ENCODE data around the gene OR6V1. TPM values are rescaled to one million over a fixed set of nuclear protein-coding genes. Genes with fewer than 3 reads are reported as not detected.
A peak's percentile ranks its signal among the peaks of the same experiment; 100 is the strongest.

OR6V1 gene
- not detected for polyA plus RNA-seq

DNA sequence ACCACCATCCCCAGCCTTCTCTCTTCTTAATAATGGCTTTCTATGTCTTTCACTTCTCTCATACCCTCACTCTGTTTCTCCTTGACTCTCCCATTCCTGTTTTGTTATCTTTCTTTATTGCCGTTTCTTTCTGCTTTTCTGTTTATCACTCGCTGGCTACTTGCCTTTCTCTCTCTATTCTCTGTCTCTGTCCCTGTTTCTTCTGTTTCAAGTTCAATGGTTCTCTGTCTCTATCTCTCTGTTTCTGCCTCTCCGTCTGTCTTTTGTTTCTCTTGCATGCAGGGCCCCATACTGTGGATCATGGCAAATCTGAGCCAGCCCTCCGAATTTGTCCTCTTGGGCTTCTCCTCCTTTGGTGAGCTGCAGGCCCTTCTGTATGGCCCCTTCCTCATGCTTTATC is at the start of gene OR6V1:
OR6V1 (plus strand) TSS at position 301 of the 400 bp plus-strand sequence; CDS start at position 301, 0 bp downstream.
- no peaks in the 10 kb centered on the region for H3K4me1 Mint-ChIP-seq
- no peaks in the 10 kb centered on the region for H3K36me3 Mint-ChIP-seq
- no peak within 1 kb of the TSS for H3K4me3 Mint-ChIP-seq
- no peak within 1 kb of the TSS for H3K27ac Mint-ChIP-seq
- DNase-seq = no peak
- H3K9me3 Mint-ChIP-seq = no peaks in the 10 kb centered on the region
- H3K27me3 Mint-ChIP-seq (ENCODE audit: low read depth in 3 of 3) = peaks cover 3 to 9% (median 4%) of the 10 kb centered on the region in 3 donors

GRCh38 chr7:143002898-143003297 is 49.2 kb upstream of the OR6V1 start:
- Mint-ChIP-seq H3K9me3 (no peaks in the 10 kb centered on the region), H3K27me3 (ENCODE audit: low read depth in 3 of 3) (peaks cover 4 to 5% (median 4%) of the 10 kb centered on the region in 3 donors), H3K4me3 (peak overlapping the region; percentile 79 to 93 (median 85)), H3K27ac (no peak overlapping the region), H3K4me1 (peaks cover 6 to 10% of the 10 kb centered on the region in 2 donors), H3K36me3 (no peaks in the 10 kb centered on the region)
- no peak for DNase-seq

DNA sequence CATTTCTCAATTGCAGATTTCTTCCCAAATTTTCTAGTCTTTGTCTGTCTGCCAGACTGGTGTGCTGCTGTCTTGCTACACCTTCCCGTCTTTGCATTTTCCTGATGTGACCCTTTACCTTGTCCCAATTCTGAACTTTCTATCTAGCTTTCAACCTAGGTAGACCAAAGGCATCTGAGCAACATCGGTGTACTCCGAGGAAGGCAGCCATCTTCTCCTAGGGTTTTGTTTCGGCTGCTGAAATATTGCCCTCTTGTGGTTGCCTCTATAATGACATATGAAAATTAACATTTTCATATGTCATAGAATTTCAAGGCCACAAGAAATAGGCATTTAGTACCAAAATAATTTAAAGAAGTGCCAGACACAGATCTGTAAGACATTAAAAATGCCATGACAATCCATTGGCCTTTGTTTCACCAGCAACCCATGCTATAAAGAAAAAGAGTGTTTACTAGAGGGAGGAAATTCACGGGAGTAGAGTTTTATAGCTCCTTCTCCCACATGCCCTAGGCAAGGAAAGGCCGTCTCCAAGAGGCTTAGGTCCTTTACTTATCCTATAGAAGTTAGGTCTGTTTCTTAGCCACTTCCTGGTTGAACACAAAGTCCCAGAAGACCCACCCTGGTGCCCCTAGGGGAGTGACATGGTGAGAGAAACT is 48.6 kb upstream of the OR6V1 start:
- Mint-ChIP-seq H3K9me3 (no peaks in the 10 kb centered on the region), H3K4me1 (peaks cover 6 to 13% of the 10 kb centered on the region in 2 donors), H3K36me3 (no peaks in the 10 kb centered on the region), H3K27ac (peak overlapping the region in 1 of 6 donors; percentile 42), H3K4me3 (peak overlapping the region; percentile 79 to 93 (median 85)), H3K27me3 (ENCODE audit: low read depth in 3 of 3) (peaks cover 4 to 6% (median 4%) of the 10 kb centered on the region in 3 donors)
- DNase-seq = peak; percentile 39 to 62 (median 50)

DNA sequence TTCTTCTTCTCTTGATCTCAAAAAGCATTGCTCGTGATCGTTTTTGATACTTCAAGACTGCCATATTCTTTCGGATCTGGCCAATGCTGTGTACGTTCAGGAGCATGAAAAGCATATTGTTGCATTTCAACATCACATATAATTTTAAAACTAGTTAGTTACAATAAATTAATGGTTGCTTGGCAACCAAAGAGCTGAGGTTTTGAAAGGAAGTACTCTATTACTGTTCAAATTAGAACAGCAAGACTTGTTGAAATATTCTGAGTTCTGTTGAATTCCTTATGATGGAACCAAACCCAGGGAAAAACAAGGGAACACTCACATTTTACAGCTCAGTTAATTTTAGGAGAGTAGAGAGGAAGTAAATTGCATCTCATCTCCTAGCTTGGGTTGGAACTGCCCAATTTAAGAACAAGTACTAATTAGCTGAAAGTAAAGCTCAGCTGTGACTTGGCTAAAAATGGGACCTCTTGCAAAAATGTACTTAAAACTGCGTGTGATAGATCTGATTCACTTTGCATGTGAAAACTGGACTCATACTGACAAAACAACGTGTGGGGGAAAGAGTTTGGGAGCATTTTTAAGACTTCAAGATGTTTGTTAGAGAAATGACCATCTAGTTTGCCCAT is 46.4 kb upstream of the OR6V1 start:
- Mint-ChIP-seq H3K36me3 (no peaks in the 10 kb centered on the region), H3K4me1 (peaks cover 6 to 13% of the 10 kb centered on the region in 2 donors), H3K4me3 (no peak overlapping the region), H3K27ac (no peak overlapping the region), H3K27me3 (ENCODE audit: low read depth in 3 of 3) (peaks cover 4 to 6% (median 4%) of the 10 kb centered on the region in 3 donors), H3K9me3 (no peaks in the 10 kb centered on the region)
- DNase-seq = no peak

- Mint-ChIP-seq H3K27ac (no peak overlapping the region), H3K27me3 (ENCODE audit: low read depth in 3 of 3) (peaks cover 2 to 5% (median 4%) of the 10 kb centered on the region in 3 donors), H3K4me3 (no peak overlapping the region), H3K36me3 (no peaks in the 10 kb centered on the region), H3K4me1 (peaks cover 2 to 9% of the 10 kb centered on the region in 2 donors), H3K9me3 (no peaks in the 10 kb centered on the region)
- peak; percentile 66 to 75 (median 69) for DNase-seq
Measured at GRCh38 chr7:143008007-143008901, 43.9 kb upstream of the OR6V1 start.

GRCh38 chr7:143012001-143012400 is 40.1 kb upstream of the OR6V1 start:
- no peaks in the 10 kb centered on the region for H3K36me3 Mint-ChIP-seq
- no peak overlapping the region for H3K4me3 Mint-ChIP-seq
- peaks cover 0 to 5% of the 10 kb centered on the region in 2 donors for H3K4me1 Mint-ChIP-seq
- peaks cover 2 to 7% (median 4%) of the 10 kb centered on the region in 3 donors for H3K27me3 Mint-ChIP-seq (ENCODE audit: low read depth in 3 of 3)
- no peaks in the 10 kb centered on the region for H3K9me3 Mint-ChIP-seq
- DNase-seq = no peak
- no peak overlapping the region for H3K27ac Mint-ChIP-seq

- no peaks in the 10 kb centered on the region for H3K9me3 Mint-ChIP-seq
- H3K4me1 Mint-ChIP-seq = peaks cover 0 to 5% of the 10 kb centered on the region in 2 donors
- no peak for DNase-seq
- peaks cover 2 to 7% (median 4%) of the 10 kb centered on the region in 3 donors for H3K27me3 Mint-ChIP-seq (ENCODE audit: low read depth in 3 of 3)
- no peak overlapping the region for H3K4me3 Mint-ChIP-seq
- no peaks in the 10 kb centered on the region for H3K36me3 Mint-ChIP-seq
- H3K27ac Mint-ChIP-seq = no peak overlapping the region
Measured at GRCh38 chr7:143012409-143012808, 39.7 kb upstream of the OR6V1 start.

DNA sequence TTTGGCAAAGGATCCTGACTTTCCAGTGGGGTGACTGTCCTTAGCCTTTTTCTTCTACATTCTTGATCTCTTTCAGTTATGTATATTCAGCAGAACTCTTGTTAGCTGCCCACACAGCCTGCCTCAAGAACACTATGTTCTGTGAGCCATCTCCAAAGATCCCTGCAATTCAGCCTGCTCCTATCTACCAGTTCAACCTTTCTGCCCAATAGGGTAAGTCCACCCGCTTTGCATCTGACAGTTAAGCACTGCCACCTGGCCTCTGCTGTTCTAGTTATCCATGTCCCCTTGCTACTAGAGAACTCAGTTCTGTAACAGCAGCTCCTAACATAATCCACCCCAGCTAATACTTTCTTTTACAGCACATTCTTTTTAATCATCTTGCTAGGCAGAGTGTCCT is 38.7 kb upstream of the OR6V1 start:
- Mint-ChIP-seq H3K9me3 (no peaks in the 10 kb centered on the region), H3K27me3 (ENCODE audit: low read depth in 3 of 3) (peaks cover 0 to 5% (median 2%) of the 10 kb centered on the region in 3 donors), H3K27ac (no peak overlapping the region), H3K4me3 (no peak overlapping the region), H3K36me3 (no peaks in the 10 kb centered on the region), H3K4me1 (no peaks in the 10 kb centered on the region)
- DNase-seq = no peak

GRCh38 chr7:143013893-143014292 is 38.2 kb upstream of the OR6V1 start:
- no peak overlapping the region for H3K27ac Mint-ChIP-seq
- H3K4me3 Mint-ChIP-seq = no peak overlapping the region
- no peaks in the 10 kb centered on the region for H3K9me3 Mint-ChIP-seq
- H3K27me3 Mint-ChIP-seq (ENCODE audit: low read depth in 3 of 3) = peaks cover 0 to 5% (median 2%) of the 10 kb centered on the region in 3 donors
- no peaks in the 10 kb centered on the region for H3K36me3 Mint-ChIP-seq
- H3K4me1 Mint-ChIP-seq = no peaks in the 10 kb centered on the region
- DNase-seq = no peak

GRCh38 chr7:143015084-143015483 is 37.1 kb upstream of the OR6V1 start:
- peaks cover 0 to 10% (median 2%) of the 10 kb centered on the region in 3 donors for H3K27me3 Mint-ChIP-seq (ENCODE audit: low read depth in 3 of 3)
- DNase-seq = no peak
- no peaks in the 10 kb centered on the region for H3K4me1 Mint-ChIP-seq
- no peak overlapping the region for H3K4me3 Mint-ChIP-seq
- no peak overlapping the region for H3K27ac Mint-ChIP-seq
- H3K36me3 Mint-ChIP-seq = no peaks in the 10 kb centered on the region
- no peaks in the 10 kb centered on the region for H3K9me3 Mint-ChIP-seq

DNA sequence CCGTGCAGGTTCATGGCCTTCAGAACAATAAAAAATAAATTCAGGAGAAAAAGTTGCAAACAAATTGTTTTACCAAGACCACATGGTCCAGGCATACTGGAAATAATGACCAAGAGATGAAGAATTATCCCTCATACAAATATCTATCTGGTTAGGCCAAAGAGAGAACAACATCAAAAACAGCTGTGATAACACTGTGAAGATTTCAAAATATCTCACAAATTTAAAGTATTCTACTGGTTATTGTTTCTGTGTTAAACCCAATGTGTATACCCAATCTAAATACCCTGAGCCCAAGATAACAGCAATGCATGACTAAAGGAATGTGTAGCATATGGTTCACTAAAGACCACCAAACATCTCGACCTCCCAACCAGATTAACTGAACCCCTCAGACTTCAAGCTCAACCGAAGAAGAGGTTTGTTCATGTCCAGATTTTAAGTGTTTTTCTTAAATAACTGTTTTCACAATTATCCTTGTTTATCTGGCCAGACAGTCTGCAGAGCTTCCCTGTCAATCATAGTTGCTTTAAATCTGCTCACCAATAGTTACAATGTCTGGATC is 36.1 kb upstream of the OR6V1 start:
- Mint-ChIP-seq H3K27me3 (ENCODE audit: low read depth in 3 of 3) (peaks cover 0 to 10% (median 2%) of the 10 kb centered on the region in 3 donors), H3K36me3 (no peaks in the 10 kb centered on the region), H3K4me1 (no peaks in the 10 kb centered on the region), H3K9me3 (no peaks in the 10 kb centered on the region), H3K27ac (no peak overlapping the region), H3K4me3 (no peak overlapping the region)
- DNase-seq = no peak

DNA sequence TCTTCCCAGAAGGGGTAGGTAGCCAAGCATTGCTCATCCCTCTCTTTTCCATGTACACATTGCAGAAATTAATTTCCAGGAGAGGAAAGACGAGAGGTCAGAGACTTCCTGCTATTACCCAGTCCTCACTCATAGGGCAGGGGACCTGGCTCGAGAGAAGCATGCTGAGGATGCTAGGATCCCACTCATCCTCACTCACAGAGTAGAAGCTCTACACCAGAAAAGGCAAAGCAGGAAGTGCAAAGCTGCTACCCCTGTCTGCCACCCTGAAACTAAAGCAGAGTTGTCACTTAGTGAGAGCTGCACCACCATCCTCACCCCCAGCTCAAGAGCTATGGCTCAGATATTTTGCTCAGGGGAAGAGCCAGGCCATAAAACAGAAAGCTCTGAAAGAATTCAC is 35.1 kb upstream of the OR6V1 start:
- Mint-ChIP-seq H3K27ac (no peak overlapping the region), H3K27me3 (ENCODE audit: low read depth in 3 of 3) (peaks cover 0 to 11% (median 2%) of the 10 kb centered on the region in 3 donors), H3K36me3 (no peaks in the 10 kb centered on the region), H3K9me3 (no peaks in the 10 kb centered on the region), H3K4me1 (no peaks in the 10 kb centered on the region), H3K4me3 (no peak overlapping the region)
- no peak for DNase-seq

GRCh38 chr7:143018931-143019330 is 33.2 kb upstream of the OR6V1 start:
- no peak for DNase-seq
- no peak overlapping the region for H3K27ac Mint-ChIP-seq
- H3K36me3 Mint-ChIP-seq = no peaks in the 10 kb centered on the region
- no peaks in the 10 kb centered on the region for H3K4me1 Mint-ChIP-seq
- H3K27me3 Mint-ChIP-seq (ENCODE audit: low read depth in 3 of 3) = peaks cover 0 to 11% (median 4%) of the 10 kb centered on the region in 3 donors
- H3K9me3 Mint-ChIP-seq = no peaks in the 10 kb centered on the region
- no peak overlapping the region for H3K4me3 Mint-ChIP-seq
